Type B pancreatic cell (in vitro differentiated cells): Measurements from ENCODE around the gene SPINT3. TPM values are rescaled to one million over a fixed set of nuclear protein-coding genes. Genes with fewer than 3 reads are reported as not detected.

Experiments
- DNase-seq: peaks from one replicate; pipeline ENCODE4 v3.0.0; 2021; ENCODE audit warnings: mixed read lengths; ENCODE audit not compliant: unreplicated experiment; ENCODE audit errors: extremely low spot score
- H3K27ac Mint-ChIP-seq: 2 replicates; pipeline ENCODE4 v1.8.0; 2021; ENCODE audit warnings: mild to moderate bottlenecking, mixed read lengths
- H3K27me3 Mint-ChIP-seq: 2 replicates; pipeline ENCODE4 v1.8.0; 2021; ENCODE audit warnings: mixed read lengths
- H3K36me3 Mint-ChIP-seq: 2 replicates; pipeline ENCODE4 v1.8.0; 2021; ENCODE audit warnings: mixed read lengths
- H3K4me1 Mint-ChIP-seq: one replicate; pipeline ENCODE4 v1.8.0; 2021; ENCODE audit warnings: mixed read lengths; ENCODE audit not compliant: unreplicated experiment
- H3K4me3 Mint-ChIP-seq: 2 replicates; pipeline ENCODE4 v1.8.0; 2021; ENCODE audit warnings: mild to moderate bottlenecking, mixed read lengths
- H3K9me3 Mint-ChIP-seq: 2 replicates; pipeline ENCODE4 v1.8.0; 2021; ENCODE audit warnings: mixed read lengths
- long read RNA-seq: library from polyadenylated mRNA; unstranded; transcript quantifications from one replicate; pipeline ENCODE4 v2.0.0, GENCODE V29; 2020
- total RNA-seq: library from RNA; stranded (reverse); gene quantifications from 2 replicates; pipeline ENCODE4 v1.2.1, GENCODE V29; 2021; ENCODE audit warnings: low replicate concordance
- TF ChIP-seq, protein P1 (sequence below): fragments of 200-600 bp; sonication (generic); conservative IDR thresholded peaks from 2 replicates; pipeline ENCODE4 v1.5.0; 2021; ENCODE audit warnings: antibody characterized with exemption, mild to moderate bottlenecking

SPINT3 gene, protein sequence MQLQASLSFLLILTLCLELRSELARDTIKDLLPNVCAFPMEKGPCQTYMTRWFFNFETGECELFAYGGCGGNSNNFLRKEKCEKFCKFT
- total RNA-seq, result not detected in 2 replicates
- long read RNA-seq, result 0 reads

DNA sequence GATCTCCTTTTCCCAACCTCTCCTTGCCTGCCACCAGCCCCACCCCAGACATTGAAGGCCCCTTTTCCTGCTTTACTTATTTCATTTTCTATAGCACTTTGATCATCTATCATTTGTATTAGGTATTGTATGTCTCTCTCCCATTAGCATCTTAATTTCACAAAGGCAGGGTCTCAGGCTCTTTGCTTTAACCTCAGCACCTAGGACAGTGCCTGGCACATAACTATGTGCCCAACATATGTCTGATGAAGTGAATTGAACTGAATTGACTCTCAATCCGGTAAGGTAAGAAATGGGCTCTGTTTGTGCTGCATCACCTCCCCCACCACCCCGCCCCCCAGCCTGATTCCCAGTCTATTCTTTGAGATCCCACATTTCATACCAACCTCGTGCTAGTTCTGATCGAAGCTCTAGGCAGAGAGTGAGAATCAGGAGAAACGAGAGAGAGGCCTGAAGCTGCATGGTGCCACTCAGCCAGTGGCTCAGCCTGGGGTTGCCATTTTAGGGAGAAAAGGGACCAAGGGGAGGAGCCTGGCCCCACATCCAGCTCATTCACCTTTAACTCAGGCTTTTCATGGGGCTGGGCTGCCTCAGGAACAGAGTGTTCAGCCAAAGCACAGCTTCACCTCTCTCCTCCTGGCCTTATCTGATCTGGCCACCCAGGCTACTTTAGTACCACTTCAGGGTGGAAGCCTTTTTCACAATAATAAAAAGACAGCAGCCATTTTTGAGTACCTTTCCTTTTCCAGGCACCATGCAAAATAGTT lies at the start of gene SPINT3:
Gene SPINT3 (minus strand): TSS at position 476 of the 767 bp plus-strand sequence. CDS start 14 bp downstream, at position 462.
- Mint-ChIP-seq H3K9me3 (no peaks in the 10 kb centered on the region), H3K27me3 (peaks cover 13% of the 10 kb centered on the region), H3K27ac (no peak within 1 kb of the TSS), H3K36me3 (no peaks in the 10 kb centered on the region), H3K4me1 (no peaks in the 10 kb centered on the region), H3K4me3 (no peak within 1 kb of the TSS)
- DNase-seq, result no peak
- TF ChIP-seq, protein P1, sequence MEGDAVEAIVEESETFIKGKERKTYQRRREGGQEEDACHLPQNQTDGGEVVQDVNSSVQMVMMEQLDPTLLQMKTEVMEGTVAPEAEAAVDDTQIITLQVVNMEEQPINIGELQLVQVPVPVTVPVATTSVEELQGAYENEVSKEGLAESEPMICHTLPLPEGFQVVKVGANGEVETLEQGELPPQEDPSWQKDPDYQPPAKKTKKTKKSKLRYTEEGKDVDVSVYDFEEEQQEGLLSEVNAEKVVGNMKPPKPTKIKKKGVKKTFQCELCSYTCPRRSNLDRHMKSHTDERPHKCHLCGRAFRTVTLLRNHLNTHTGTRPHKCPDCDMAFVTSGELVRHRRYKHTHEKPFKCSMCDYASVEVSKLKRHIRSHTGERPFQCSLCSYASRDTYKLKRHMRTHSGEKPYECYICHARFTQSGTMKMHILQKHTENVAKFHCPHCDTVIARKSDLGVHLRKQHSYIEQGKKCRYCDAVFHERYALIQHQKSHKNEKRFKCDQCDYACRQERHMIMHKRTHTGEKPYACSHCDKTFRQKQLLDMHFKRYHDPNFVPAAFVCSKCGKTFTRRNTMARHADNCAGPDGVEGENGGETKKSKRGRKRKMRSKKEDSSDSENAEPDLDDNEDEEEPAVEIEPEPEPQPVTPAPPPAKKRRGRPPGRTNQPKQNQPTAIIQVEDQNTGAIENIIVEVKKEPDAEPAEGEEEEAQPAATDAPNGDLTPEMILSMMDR, result no peak

DNA sequence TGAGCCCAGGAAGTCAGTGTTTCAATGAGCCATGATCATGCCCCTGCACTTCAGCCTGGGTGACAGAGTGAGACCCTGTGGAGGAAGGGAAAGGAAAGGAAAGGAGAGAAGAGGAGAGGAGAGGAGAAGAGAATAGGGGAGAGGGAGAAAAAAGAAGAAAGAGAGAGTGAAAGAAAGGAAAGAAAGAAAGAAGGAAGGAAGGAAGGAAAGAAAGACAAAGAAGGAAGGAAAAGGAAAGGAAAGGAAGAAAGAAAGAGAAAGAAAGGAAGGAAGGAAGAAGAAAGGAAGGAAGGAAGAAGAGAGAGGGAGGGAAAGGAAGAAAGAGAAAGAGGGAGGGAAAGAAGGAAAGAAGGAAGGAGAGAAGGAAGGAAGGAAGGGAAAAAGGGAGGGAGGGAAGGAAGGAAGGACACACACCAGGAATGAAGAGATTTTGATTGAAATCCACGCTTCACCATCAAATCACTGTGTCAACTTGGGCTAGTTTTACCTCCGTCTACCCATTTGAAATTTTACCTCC lies 49.4 kb upstream of the SPINT3 start:
- no peak for DNase-seq
- H3K4me3 Mint-ChIP-seq, result no peak overlapping the region
- no peaks in the 10 kb centered on the region for H3K4me1 Mint-ChIP-seq
- no peak overlapping the region for H3K27ac Mint-ChIP-seq
- TF ChIP-seq, protein P1, result no peak
- no peaks in the 10 kb centered on the region for H3K9me3 Mint-ChIP-seq
- H3K27me3 Mint-ChIP-seq, result peaks cover 32% of the 10 kb centered on the region
- H3K36me3 Mint-ChIP-seq, result no peaks in the 10 kb centered on the region

DNA sequence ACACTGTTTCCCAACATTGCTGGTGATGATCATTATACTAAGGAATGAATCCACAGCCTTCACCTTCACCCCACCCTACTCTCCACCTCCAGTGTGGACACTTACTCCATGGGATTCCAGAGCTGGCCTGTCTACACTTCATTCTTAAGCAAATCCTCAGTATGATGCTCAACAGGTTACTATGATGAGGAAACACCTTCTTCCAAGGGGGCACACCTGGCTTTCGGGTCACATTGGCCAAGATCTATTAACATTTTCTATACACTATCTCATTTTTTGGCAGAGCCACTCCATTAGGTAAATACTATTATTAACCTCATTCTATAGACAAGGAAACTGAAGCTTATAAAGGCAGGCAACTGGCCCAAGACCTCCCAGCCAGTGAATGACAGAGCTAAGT lies 39.8 kb upstream of the SPINT3 start:
- no peak for DNase-seq
- H3K9me3 Mint-ChIP-seq, result no peaks in the 10 kb centered on the region
- no peaks in the 10 kb centered on the region for H3K4me1 Mint-ChIP-seq
- H3K27me3 Mint-ChIP-seq, result peaks cover 10% of the 10 kb centered on the region
- TF ChIP-seq, protein P1, result no peak
- no peaks in the 10 kb centered on the region for H3K36me3 Mint-ChIP-seq
- H3K4me3 Mint-ChIP-seq, result no peak overlapping the region
- H3K27ac Mint-ChIP-seq, result no peak overlapping the region

DNA sequence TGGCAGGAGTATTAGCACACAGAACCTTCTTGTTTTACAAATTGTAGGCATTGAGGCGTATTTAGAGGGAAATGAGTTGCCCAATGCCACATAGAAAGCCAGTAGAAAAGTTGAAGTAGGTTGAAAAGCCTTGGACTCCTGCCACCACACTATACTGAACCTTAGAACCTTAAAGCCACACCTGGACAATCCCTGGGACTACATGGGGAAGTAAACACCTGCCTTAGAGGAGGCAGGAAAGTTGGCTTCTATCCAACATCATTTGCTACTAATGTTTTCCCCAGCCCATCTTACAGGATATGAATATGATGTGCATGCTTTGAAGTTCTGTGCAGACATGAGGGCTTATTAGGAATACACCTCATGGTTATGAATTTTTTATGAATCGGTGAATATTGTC lies 37.0 kb upstream of the SPINT3 start:
- Mint-ChIP-seq H3K27me3 (peaks cover 34% of the 10 kb centered on the region), H3K36me3 (no peaks in the 10 kb centered on the region), H3K27ac (no peak overlapping the region), H3K4me1 (no peaks in the 10 kb centered on the region), H3K4me3 (no peak overlapping the region), H3K9me3 (no peaks in the 10 kb centered on the region)
- no peak for DNase-seq
- TF ChIP-seq, protein P1, result no peak

DNA sequence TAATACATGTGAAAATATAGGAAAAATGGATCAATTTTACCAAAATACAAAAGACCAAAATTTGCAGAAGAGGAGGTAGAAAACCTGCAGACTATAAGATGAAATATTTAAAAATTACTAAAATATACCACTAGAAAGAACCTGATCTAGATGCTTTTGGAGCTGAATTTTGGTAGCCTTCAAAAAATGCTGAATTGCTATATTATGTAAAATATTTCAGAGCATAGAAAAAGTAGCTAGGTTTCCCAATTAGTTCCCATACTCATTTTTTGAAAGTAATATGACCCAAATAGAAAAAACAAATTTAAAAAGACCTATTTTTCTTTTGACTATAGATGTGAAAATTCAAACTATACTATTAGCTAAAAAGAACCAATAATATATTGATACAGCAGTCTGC lies 35.3 kb upstream of the SPINT3 start:
- no peaks in the 10 kb centered on the region for H3K4me1 Mint-ChIP-seq
- H3K36me3 Mint-ChIP-seq, result no peaks in the 10 kb centered on the region
- no peak overlapping the region for H3K4me3 Mint-ChIP-seq
- TF ChIP-seq, protein P1, result no peak
- peaks cover 46% of the 10 kb centered on the region for H3K27me3 Mint-ChIP-seq
- no peaks in the 10 kb centered on the region for H3K9me3 Mint-ChIP-seq
- no peak overlapping the region for H3K27ac Mint-ChIP-seq
- no peak for DNase-seq
